ENCODE measurements around the gene C6orf52.

C6orf52 gene

DNA sequence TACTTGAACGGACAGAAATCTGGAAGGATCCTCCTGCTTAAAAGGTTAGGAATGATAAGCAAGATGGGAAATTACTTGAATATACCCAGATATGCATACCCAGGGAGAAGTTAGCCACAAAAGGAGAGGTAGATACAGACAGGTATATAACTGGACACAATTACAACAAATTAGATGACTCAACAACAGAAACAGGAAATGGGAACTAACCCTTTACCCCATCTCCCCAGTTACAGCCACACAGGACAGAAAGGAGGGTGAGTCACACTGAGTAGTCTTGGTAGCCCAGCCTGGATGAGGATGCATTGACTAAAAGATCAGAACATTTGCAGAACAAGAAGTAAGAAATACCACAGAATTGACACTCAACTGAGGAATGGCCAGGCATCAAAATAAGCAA, 61.2 kb downstream of the C6orf52 start:
- CTCF ChIA-PET = no interaction called here
- H3K27ac ChIP-seq = no peak overlapping the region
- TF ChIP-seq, protein P1, sequence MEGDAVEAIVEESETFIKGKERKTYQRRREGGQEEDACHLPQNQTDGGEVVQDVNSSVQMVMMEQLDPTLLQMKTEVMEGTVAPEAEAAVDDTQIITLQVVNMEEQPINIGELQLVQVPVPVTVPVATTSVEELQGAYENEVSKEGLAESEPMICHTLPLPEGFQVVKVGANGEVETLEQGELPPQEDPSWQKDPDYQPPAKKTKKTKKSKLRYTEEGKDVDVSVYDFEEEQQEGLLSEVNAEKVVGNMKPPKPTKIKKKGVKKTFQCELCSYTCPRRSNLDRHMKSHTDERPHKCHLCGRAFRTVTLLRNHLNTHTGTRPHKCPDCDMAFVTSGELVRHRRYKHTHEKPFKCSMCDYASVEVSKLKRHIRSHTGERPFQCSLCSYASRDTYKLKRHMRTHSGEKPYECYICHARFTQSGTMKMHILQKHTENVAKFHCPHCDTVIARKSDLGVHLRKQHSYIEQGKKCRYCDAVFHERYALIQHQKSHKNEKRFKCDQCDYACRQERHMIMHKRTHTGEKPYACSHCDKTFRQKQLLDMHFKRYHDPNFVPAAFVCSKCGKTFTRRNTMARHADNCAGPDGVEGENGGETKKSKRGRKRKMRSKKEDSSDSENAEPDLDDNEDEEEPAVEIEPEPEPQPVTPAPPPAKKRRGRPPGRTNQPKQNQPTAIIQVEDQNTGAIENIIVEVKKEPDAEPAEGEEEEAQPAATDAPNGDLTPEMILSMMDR (conservative IDR thresholded peaks at IDR 0.05; ENCODE audit: low read depth) = no peak
- POLR2A ChIA-PET (ENCODE audit: low non-redundant PET) = no interaction called here
- peak; percentile 88 for DNase-seq (ENCODE audit: low spot score)

DNA sequence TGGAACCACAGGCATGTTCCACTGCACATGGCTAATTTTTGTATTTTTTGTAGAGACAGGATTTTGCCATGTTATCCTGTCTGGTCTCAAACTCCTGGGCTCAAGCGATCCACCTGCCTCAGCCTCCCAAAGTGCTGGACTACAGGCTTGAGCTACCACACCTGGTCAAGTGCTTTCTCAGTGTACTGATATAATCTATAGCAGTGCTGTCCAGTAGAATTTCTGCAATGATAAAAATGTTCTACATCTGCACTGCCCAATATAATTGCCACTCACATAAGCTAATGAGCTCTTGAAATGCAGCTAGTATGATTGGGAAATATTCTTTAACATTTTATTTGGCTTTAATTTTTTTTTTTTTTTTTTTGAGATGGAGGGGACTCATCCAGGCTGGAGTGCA, 64.2 kb downstream of the C6orf52 start:
- CTCF ChIA-PET = interaction anchor here (0.5 to 0.7 kb wide), 4 partner anchors 11 to 1016 kb away, joined by 3 to 7 read pairs (median 4); no protein-coding TSS in a partner anchor
- POLR2A ChIA-PET (ENCODE audit: low non-redundant PET) = no interaction called here
- DNase-seq (ENCODE audit: low spot score) = no peak
- TF ChIP-seq, protein P1 (conservative IDR thresholded peaks at IDR 0.05; ENCODE audit: low read depth) = no peak
- H3K27ac ChIP-seq = no peak overlapping the region

DNA sequence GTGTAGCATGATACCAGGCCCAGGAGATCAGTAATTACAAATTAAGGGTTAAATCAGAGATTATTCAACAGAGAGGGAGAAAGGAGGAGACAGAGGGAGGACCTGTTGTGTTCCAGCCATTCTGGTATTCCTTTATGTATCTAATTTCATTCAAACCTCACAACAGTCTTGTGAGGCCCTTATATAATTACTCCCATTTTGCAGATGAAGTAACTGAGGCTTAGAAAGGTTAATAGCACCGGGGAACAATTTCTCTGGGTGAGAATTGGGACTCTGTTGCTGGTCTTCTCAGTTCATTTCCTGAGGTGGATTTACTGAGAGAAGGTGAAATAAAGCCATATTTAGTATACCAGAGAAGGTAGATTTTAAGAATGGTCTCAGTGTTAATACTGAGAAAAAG, 66.6 kb downstream of the C6orf52 start:
- DNase-seq (ENCODE audit: low spot score) = no peak
- ChIA-PET POLR2A (ENCODE audit: low non-redundant PET) (no interaction called here), CTCF (no interaction called here)
- H3K27ac ChIP-seq = no peak overlapping the region
- TF ChIP-seq, protein P1 (conservative IDR thresholded peaks at IDR 0.05; ENCODE audit: low read depth) = no peak

DNA sequence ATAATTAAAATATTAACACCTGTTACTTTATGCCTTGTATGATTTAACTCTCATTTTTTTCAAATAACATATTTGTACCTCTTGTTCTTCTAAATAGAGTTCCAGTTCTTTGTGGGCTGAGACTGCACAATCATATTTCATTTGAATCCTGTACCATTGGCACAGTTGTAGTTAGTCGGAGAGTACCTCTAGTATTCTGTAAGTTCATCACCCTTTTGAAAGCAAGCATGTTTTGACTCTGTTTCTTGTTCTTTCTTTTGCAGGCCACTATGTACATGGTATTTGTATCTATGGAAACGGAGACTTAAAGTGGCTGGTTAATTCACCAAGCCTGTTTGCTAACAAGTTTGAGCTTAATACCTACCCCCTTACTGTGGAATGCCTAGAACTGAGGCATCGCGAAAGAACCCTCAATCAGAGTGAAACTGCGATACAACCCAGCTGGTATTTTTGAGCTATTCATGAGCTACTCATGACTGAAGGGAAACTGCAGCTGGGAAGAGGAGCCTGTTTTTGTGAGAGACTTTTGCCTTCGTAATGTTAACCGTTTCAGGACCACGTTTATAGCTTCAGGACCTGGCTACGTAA, 68.2 kb downstream of the C6orf52 start:
- TF ChIP-seq, protein P1 (conservative IDR thresholded peaks at IDR 0.05; ENCODE audit: low read depth) = no peak
- ChIA-PET CTCF (interaction anchor here (0.5 kb wide), 1 partner anchor 186 kb away, joined by 6 read pairs; no protein-coding TSS in a partner anchor), POLR2A (ENCODE audit: low non-redundant PET) (no interaction called here)
- no peak overlapping the region for H3K27ac ChIP-seq
- DNase-seq (ENCODE audit: low spot score) = no peak

DNA sequence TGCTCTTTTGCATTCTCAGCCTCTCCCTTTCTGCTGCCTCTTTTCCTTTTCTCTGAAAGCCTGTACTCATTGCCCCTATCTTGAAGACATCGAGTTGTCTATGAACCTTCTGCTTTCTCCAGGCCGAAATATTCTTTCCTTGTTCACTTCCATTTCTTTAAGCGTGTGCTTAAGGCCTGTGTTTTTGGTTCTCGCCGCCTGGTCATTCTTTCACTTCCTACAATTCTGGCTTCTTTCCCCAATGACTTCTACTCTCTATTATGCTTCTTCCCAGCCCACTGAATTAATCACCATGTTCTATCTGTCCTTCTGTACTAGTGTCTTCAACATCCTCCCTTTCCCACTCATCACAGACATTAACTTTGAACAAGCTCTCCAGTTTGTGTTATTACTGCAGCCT, 69.6 kb downstream of the C6orf52 start:
- no peak overlapping the region for H3K27ac ChIP-seq
- ChIA-PET CTCF (no interaction called here), POLR2A (ENCODE audit: low non-redundant PET) (no interaction called here)
- TF ChIP-seq, protein P1 (conservative IDR thresholded peaks at IDR 0.05; ENCODE audit: low read depth) = no peak
- DNase-seq (ENCODE audit: low spot score) = no peak

DNA sequence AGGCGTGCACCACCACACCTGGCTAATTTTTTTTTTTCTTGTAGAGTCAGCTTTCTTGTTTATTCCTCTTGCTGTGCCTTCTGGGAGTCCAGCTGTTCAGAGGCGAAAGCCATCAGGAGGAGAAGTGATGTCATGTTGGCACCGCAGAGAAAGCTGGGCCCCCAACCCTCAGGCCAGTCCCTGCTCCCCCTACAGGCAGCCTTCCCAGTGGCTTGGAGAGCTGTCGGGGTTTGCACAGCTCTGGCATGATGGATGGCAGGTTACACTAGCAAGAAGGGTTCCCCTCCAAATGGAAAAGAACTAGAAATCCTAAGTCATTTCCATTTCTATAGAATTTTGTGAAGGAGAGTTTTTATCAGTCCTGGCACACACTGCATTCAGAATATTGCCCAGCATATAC, 72.6 kb downstream of the C6orf52 start:
- CTCF ChIA-PET = no interaction called here
- DNase-seq (ENCODE audit: low spot score) = no peak
- H3K27ac ChIP-seq = no peak overlapping the region
- TF ChIP-seq, protein P1 (conservative IDR thresholded peaks at IDR 0.05; ENCODE audit: low read depth) = no peak
- POLR2A ChIA-PET (ENCODE audit: low non-redundant PET) = no interaction called here
